CD14-positive monocyte (primary cell): ENCODE results near the gene HOXB4. TPM values are rescaled to one million over a fixed set of nuclear protein-coding genes. Genes with fewer than 3 reads are reported as not detected.
"Not testable (repeated sequence)": the region's sequence is repeated elsewhere in the genome, so short reads cannot be mapped to it uniquely, and the experiment has no call there.

ENCODE experiments used
- DNase-seq, 3 donors: peaks; one replicate each; pipeline ENCODE4 v3.0.0-alpha.2; 2011 to 2022
- H2AFZ ChIP-seq: 2 replicates; pipeline ENCODE4 v1.6.0; 2012; ENCODE audit warnings: mild to moderate bottlenecking, low read depth, low read length, inconsistent platforms; ENCODE audit not compliant: insufficient read depth, poor library complexity, severe bottlenecking
- H3K27ac ChIP-seq, 2 donors: 1 replicate in 1 of 2; 2 replicates in 1 of 2; pipeline ENCODE4 v1.5.1; 2012 to 2013; ENCODE audit warnings: low read length in 2 of 2, control low read depth in 1 of 2, inconsistent platforms in 1 of 2, low read depth in 1 of 2, mild to moderate bottlenecking in 1 of 2
- H3K27me3 ChIP-seq, 2 donors: one replicate each; pipeline versions ENCODE4 v1.6.0 to v1.6.1; 2011 to 2013; ENCODE audit warnings: low read length in 2 of 2; ENCODE audit not compliant: control insufficient read depth in 2 of 2, insufficient read depth in 2 of 2
- H3K36me3 ChIP-seq, 2 donors: replicated peaks in 1 of 2; 1 replicate in 1 of 2; 2 replicates in 1 of 2; pipeline versions ENCODE4 v1.5.1 to v1.6.1; 2012 to 2013; ENCODE audit warnings: low read length in 2 of 2, control low read depth in 1 of 2, inconsistent platforms in 1 of 2, mild to moderate bottlenecking in 1 of 2; ENCODE audit not compliant: insufficient read depth in 2 of 2, control insufficient read depth in 1 of 2
- H3K4me1 ChIP-seq, 2 donors: 1 replicate in 1 of 2; 2 replicates in 1 of 2; pipeline versions ENCODE4 v1.5.1 to v1.6.1; 2012 to 2013; ENCODE audit warnings: low read length in 2 of 2, control low read depth in 1 of 2, inconsistent platforms in 1 of 2, mild to moderate bottlenecking in 1 of 2, moderate library complexity in 1 of 2; ENCODE audit not compliant: insufficient read depth in 2 of 2, control insufficient read depth in 1 of 2
- H3K4me2 ChIP-seq: replicated peaks from 2 replicates; pipeline ENCODE3; 2012; ENCODE audit warnings: low read length, moderate library complexity, mild to moderate bottlenecking; ENCODE audit not compliant: poor library complexity, severe bottlenecking; ENCODE audit errors: extremely low read depth
- H3K4me3 ChIP-seq, 3 experiments: fragments of 200-600 bp in 1 of 3; sonication (generic) in 1 of 3; replicated peaks in 1 of 3; 1 replicate in 2 of 3; 2 replicates in 1 of 3; pipeline ENCODE4 v1.5.1; 2011 to 2013; ENCODE audit warnings: low read length in 3 of 3, mild to moderate bottlenecking in 3 of 3, control low read depth in 2 of 3, low read depth in 2 of 3, inconsistent platforms in 1 of 3, moderate library complexity in 1 of 3
- H3K79me2 ChIP-seq: 2 replicates; pipeline ENCODE4 v1.6.0; 2012; ENCODE audit warnings: mild to moderate bottlenecking, control low read depth, inconsistent platforms, low read length, moderate library complexity; ENCODE audit not compliant: insufficient read depth
- H3K9ac ChIP-seq: 2 replicates; pipeline ENCODE4 v1.6.0; 2017; ENCODE audit warnings: low read length, mild to moderate bottlenecking; ENCODE audit not compliant: insufficient read depth, poor library complexity, severe bottlenecking
- H3K9me3 ChIP-seq, 2 donors: replicated peaks in 1 of 2; 1 replicate in 1 of 2; 2 replicates in 1 of 2; pipeline versions ENCODE4 v1.5.1 to v1.6.1; 2012 to 2013; ENCODE audit warnings: low read length in 2 of 2, control low read depth in 1 of 2; ENCODE audit not compliant: control insufficient read depth in 1 of 2, insufficient read depth in 1 of 2
- H4K20me1 ChIP-seq: 2 replicates; pipeline ENCODE4 v1.6.0; 2012; ENCODE audit warnings: mild to moderate bottlenecking, low read length, control low read depth, moderate library complexity; ENCODE audit not compliant: insufficient read depth
- H3K27ac Mint-ChIP-seq, 7 donors: one replicate each; pipeline ENCODE4 v1.8.0; 2020; ENCODE audit warnings: mild to moderate bottlenecking in 7 of 7, mixed read lengths in 7 of 7, moderate library complexity in 6 of 7, inconsistent platforms in 2 of 7
- H3K27me3 Mint-ChIP-seq, 3 donors: one replicate each; pipeline ENCODE4 v1.8.0; 2021 to 2022; ENCODE audit warnings: low read depth in 3 of 3, mild to moderate bottlenecking in 3 of 3, mixed read lengths in 3 of 3, moderate library complexity in 3 of 3, inconsistent platforms in 1 of 3
- H3K36me3 Mint-ChIP-seq, 2 donors: one replicate each; pipeline ENCODE4 v1.8.0; 2020; ENCODE audit warnings: mixed read lengths in 2 of 2, inconsistent platforms in 1 of 2, mild to moderate bottlenecking in 1 of 2
- H3K4me1 Mint-ChIP-seq: one replicate; pipeline ENCODE4 v1.8.0; 2020; ENCODE audit warnings: mild to moderate bottlenecking, mixed read lengths
- H3K4me3 Mint-ChIP-seq, 2 donors: one replicate each; pipeline ENCODE4 v1.8.0; 2020; ENCODE audit warnings: mild to moderate bottlenecking in 2 of 2, mixed read lengths in 2 of 2, moderate library complexity in 1 of 2
- H3K9me3 Mint-ChIP-seq, 7 donors: one replicate each; pipeline ENCODE4 v1.8.0; 2020 to 2022; ENCODE audit warnings: mixed read lengths in 7 of 7, mild to moderate bottlenecking in 6 of 7, moderate library complexity in 6 of 7, inconsistent platforms in 2 of 7
- CTCF ChIP-seq: fragments of 200-600 bp; IDR thresholded peaks from one replicate; pipeline ENCODE4 v1.8.0; 2022; ENCODE audit warnings: antibody characterized with exemption, mild to moderate bottlenecking
- WGBS: methylation state at CpG from one replicate; pipeline ENCODE4 v1.1.5; 2013; ENCODE audit warnings: missing lambda C conversion rate; ENCODE audit not compliant: insufficient coverage; 5-methylcytosine and 5-hydroxymethylcytosine counted together
- intact Hi-C, 2 donors: fragments of 100-400 bp; cut with micrococcal nuclease; formaldehyde crosslinking; loops; one replicate each; pipeline versions ENCODE4 v1.15.0 to v1.15.1; 2023
- polyA plus RNA-seq, 3 donors: library from polyadenylated mRNA; depleted of rRNA in 1 of 3; unstranded in 2 of 3; stranded (reverse) in 1 of 3; fragments of 300-500 nt in 2 of 3; fragments of >200 nt in 1 of 3; fragmentation: Illumina TruSeq in 2 of 3; gene quantifications; 1 replicate in 2 of 3; 2 replicates in 1 of 3; pipeline ENCODE4 v1.2.3, GENCODE V29; 2012 to 2021

Gene HOXB4
- polyA plus RNA-seq, 3 donors, result 0.16 TPM; not detected in 2

- Histone ChIP-seq H2AFZ (no peak overlapping the region), H3K9me3 (no peaks in the 10 kb centered on the region), H3K27ac (no peak overlapping the region), H3K4me3 (no peak overlapping the region), H3K36me3 (no peaks in the 10 kb centered on the region), H3K9ac (no peak overlapping the region), H4K20me1 (no peaks in the 10 kb centered on the region), H3K4me2 (no peak overlapping the region), H3K79me2 (no peaks in the 10 kb centered on the region), H3K27me3 (peaks cover 23 to 46% of the 10 kb centered on the region in 2 donors), H3K4me1 (peaks cover 22 to 32% of the 10 kb centered on the region in 2 donors)
- Mint-ChIP-seq H3K27me3 (peaks cover 42 to 59% (median 53%) of the 10 kb centered on the region in 3 donors), H3K27ac (no peak overlapping the region), H3K36me3 (peaks cover 5 to 12% of the 10 kb centered on the region in 2 donors), H3K9me3 (peaks cover 0 to 25% (median 14%) of the 10 kb centered on the region in 7 donors), H3K4me1 (peaks cover 28% of the 10 kb centered on the region), H3K4me3 (peak overlapping the region in 1 of 2 donors; percentile 49)
- WGBS, result 90% methylated on average over 2 of the region's 4 CpGs
- no peak for DNase-seq
- no peak for TF ChIP-seq CTCF
- intact Hi-C loops, result no loop called here
Measured at GRCh38 chr17:48539177-48539576, 39.0 kb downstream of the HOXB4 start.

GRCh38 chr17:48537316-48537715 is 40.8 kb downstream of the HOXB4 start:
- Histone ChIP-seq H3K9me3 (no peaks in the 10 kb centered on the region), H3K4me2 (no peak overlapping the region), H4K20me1 (no peaks in the 10 kb centered on the region), H3K36me3 (no peaks in the 10 kb centered on the region), H2AFZ (no peak overlapping the region), H3K27me3 (peaks cover 20 to 35% of the 10 kb centered on the region in 2 donors), H3K4me3 (no peak overlapping the region), H3K27ac (no peak overlapping the region), H3K4me1 (peaks cover 13 to 15% of the 10 kb centered on the region in 2 donors), H3K79me2 (no peaks in the 10 kb centered on the region), H3K9ac (no peak overlapping the region)
- no peak for DNase-seq
- H3K9me3 Mint-ChIP-seq, result peaks cover 0 to 19% (median 9%) of the 10 kb centered on the region in 7 donors
- H3K27ac Mint-ChIP-seq, result no peak overlapping the region
- H3K4me1 Mint-ChIP-seq, result peaks cover 15% of the 10 kb centered on the region
- peaks cover 28 to 49% (median 47%) of the 10 kb centered on the region in 3 donors for H3K27me3 Mint-ChIP-seq
- H3K4me3 Mint-ChIP-seq, result no peak overlapping the region
- WGBS, result no CpG with 5 or more reads among the region's 3 CpGs
- no peak for TF ChIP-seq CTCF
- intact Hi-C loops, result no loop called here
- peaks cover 5 to 9% of the 10 kb centered on the region in 2 donors for H3K36me3 Mint-ChIP-seq

- intact Hi-C loops, H3K27ac ChIP-seq, H3K4me3 ChIP-seq, H3K9ac ChIP-seq, DNase-seq, H2AFZ ChIP-seq, H3K9me3 ChIP-seq, H3K9me3 Mint-ChIP-seq, H3K79me2 ChIP-seq, H3K27ac Mint-ChIP-seq, H3K4me1 Mint-ChIP-seq, H3K36me3 Mint-ChIP-seq, H4K20me1 ChIP-seq, H3K36me3 ChIP-seq, H3K4me2 ChIP-seq, H3K4me3 Mint-ChIP-seq, H3K4me1 ChIP-seq: not testable (repeated sequence)
- H3K27me3 ChIP-seq, result peaks cover 10 to 22% of the 10 kb centered on the region in 2 donors
- H3K27me3 Mint-ChIP-seq, result peaks cover 21 to 40% (median 36%) of the 10 kb centered on the region in 3 donors
- WGBS, result 98% methylated on average over 5 of the region's 9 CpGs
Measured at GRCh38 chr17:48535793-48536559, 42.2 kb downstream of the HOXB4 start.
